ENCODE results near the gene TIMM44.

TIMM44 gene

DNA sequence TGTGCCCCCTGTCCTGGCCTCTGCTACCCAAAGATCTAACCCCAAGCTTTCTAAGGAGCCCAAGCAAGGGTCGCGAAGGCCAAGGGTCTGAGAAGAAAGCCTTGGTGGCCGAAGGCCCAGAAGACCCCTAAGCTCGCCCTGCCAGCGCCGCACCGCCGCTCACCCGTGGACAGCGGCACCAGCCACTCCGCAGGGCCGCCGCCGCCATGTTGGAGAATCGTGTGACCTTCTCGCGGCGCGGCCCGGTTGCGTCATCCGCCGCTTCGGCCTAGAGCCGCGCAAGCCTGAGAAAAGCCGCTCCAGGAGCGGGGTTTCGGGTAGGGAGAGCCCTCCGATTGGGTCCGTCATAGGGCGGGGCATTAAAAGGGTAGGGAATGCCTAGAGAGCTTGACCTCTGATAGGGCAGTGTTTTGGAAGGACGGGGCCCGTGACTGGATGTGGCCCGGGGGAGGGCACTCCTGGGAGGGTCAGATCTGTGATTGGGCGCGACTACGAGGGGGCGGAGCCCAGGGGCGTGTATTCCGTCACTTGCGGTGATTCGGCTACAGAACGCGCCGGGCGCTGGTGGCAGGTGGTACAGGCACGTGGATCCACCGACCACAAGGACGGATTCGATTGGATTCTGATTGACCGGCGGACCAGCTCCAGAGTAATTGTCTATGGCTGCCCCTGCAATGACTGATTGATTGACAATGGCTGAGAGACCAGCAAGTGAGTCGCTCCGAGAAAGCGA lies at the start of gene TIMM44:
TIMM44 (minus strand) TSS at position 223 of the 733 bp plus-strand sequence; CDS start at position 208, 15 bp downstream.
- no peaks in the 10 kb centered on the region for H3K4me1 ChIP-seq (ENCODE audit: control insufficient read depth, insufficient read depth, low read length)
- H3K27me3 ChIP-seq (ENCODE audit: control insufficient read depth, insufficient read depth, low read length), result no peaks in the 10 kb centered on the region
- peak within 1 kb of the TSS; percentile 67 for H3K4me3 ChIP-seq (ENCODE audit: low read length)
- WGBS (ENCODE audit: insufficient coverage, insufficient read length), result no CpG with 5 or more reads among the region's 56 CpGs
- no peaks in the 10 kb centered on the region for H3K9me3 ChIP-seq (ENCODE audit: control insufficient read depth, insufficient read depth, low read length)
- peak; percentile 99 for DNase-seq (ENCODE audit: low read depth, low spot score)
- H3K27ac ChIP-seq (ENCODE audit: low read length), result no peak within 1 kb of the TSS
- H3K36me3 ChIP-seq (ENCODE audit: control insufficient read depth, insufficient read depth, low read length), result peaks cover 7% of the 10 kb centered on the region; the same call in 1 of the 2 replicates

DNA sequence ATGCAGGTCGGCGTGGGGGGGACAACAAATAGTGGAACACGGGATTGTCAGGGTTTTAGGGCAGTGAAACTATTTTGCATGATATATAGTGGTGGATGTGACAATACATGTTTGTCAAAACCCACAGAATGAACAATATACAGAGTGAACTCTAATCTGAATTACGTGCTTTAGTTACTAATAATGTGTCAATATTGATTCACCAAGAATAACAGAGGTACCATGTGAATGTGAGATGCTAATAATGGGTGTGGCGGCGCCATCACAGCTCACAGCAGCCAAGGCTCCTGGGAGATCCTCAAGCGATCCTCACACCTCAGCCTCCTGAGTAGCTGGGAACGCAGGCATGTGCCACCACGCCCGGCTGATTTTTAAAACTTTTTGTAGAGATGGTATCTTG lies 49.1 kb upstream of the TIMM44 start:
- Histone ChIP-seq H3K27me3 (ENCODE audit: control insufficient read depth, insufficient read depth, low read length) (no peaks in the 10 kb centered on the region), H3K4me1 (ENCODE audit: control insufficient read depth, insufficient read depth, low read length) (0 out of 2 replicates have a peak, but pooled peaks cover 1% of the 10 kb centered on the region), H3K36me3 (ENCODE audit: control insufficient read depth, insufficient read depth, low read length) (peaks cover 29% of the 10 kb centered on the region), H3K27ac (ENCODE audit: low read length) (no peak overlapping the region), H3K4me3 (ENCODE audit: low read length) (no peak overlapping the region), H3K9me3 (ENCODE audit: control insufficient read depth, insufficient read depth, low read length) (no peaks in the 10 kb centered on the region)
- DNase-seq (ENCODE audit: low read depth, low spot score), result no peak
- WGBS (ENCODE audit: insufficient coverage, insufficient read length), result no CpG with 5 or more reads among the region's 10 CpGs

- Histone ChIP-seq H3K9me3 (ENCODE audit: control insufficient read depth, insufficient read depth, low read length) (no peaks in the 10 kb centered on the region), H3K27ac (ENCODE audit: low read length) (no peak overlapping the region), H3K27me3 (ENCODE audit: control insufficient read depth, insufficient read depth, low read length) (no peaks in the 10 kb centered on the region), H3K36me3 (ENCODE audit: control insufficient read depth, insufficient read depth, low read length) (peaks cover 48% of the 10 kb centered on the region), H3K4me3 (ENCODE audit: low read length) (no peak overlapping the region), H3K4me1 (ENCODE audit: control insufficient read depth, insufficient read depth, low read length) (no peaks in the 10 kb centered on the region)
- WGBS (ENCODE audit: insufficient coverage, insufficient read length), result no CpG with 5 or more reads among the region's 12 CpGs
- DNase-seq (ENCODE audit: low read depth, low spot score), result no peak
Observed at GRCh38 chr19:7989071-7989575, 45.7 kb upstream of the TIMM44 start.

GRCh38 chr19:7988307-7988706 lies 44.8 kb upstream of the TIMM44 start:
- Histone ChIP-seq H3K27ac (ENCODE audit: low read length) (no peak overlapping the region), H3K27me3 (ENCODE audit: control insufficient read depth, insufficient read depth, low read length) (no peaks in the 10 kb centered on the region), H3K36me3 (ENCODE audit: control insufficient read depth, insufficient read depth, low read length) (peaks cover 56% of the 10 kb centered on the region), H3K9me3 (ENCODE audit: control insufficient read depth, insufficient read depth, low read length) (no peaks in the 10 kb centered on the region), H3K4me3 (ENCODE audit: low read length) (no peak overlapping the region), H3K4me1 (ENCODE audit: control insufficient read depth, insufficient read depth, low read length) (no peaks in the 10 kb centered on the region)
- no peak for DNase-seq (ENCODE audit: low read depth, low spot score)
- no CpG with 5 or more reads among the region's 5 CpGs for WGBS (ENCODE audit: insufficient coverage, insufficient read length)

GRCh38 chr19:7987114-7987768 lies 43.8 kb upstream of the TIMM44 start:
- Histone ChIP-seq H3K27ac (ENCODE audit: low read length) (no peak overlapping the region), H3K4me1 (ENCODE audit: control insufficient read depth, insufficient read depth, low read length) (no peaks in the 10 kb centered on the region), H3K4me3 (ENCODE audit: low read length) (no peak overlapping the region), H3K9me3 (ENCODE audit: control insufficient read depth, insufficient read depth, low read length) (no peaks in the 10 kb centered on the region), H3K27me3 (ENCODE audit: control insufficient read depth, insufficient read depth, low read length) (no peaks in the 10 kb centered on the region), H3K36me3 (ENCODE audit: control insufficient read depth, insufficient read depth, low read length) (peaks cover 64% of the 10 kb centered on the region)
- WGBS (ENCODE audit: insufficient coverage, insufficient read length), result no CpG with 5 or more reads among the region's 17 CpGs
- DNase-seq (ENCODE audit: low read depth, low spot score), result no peak

DNA sequence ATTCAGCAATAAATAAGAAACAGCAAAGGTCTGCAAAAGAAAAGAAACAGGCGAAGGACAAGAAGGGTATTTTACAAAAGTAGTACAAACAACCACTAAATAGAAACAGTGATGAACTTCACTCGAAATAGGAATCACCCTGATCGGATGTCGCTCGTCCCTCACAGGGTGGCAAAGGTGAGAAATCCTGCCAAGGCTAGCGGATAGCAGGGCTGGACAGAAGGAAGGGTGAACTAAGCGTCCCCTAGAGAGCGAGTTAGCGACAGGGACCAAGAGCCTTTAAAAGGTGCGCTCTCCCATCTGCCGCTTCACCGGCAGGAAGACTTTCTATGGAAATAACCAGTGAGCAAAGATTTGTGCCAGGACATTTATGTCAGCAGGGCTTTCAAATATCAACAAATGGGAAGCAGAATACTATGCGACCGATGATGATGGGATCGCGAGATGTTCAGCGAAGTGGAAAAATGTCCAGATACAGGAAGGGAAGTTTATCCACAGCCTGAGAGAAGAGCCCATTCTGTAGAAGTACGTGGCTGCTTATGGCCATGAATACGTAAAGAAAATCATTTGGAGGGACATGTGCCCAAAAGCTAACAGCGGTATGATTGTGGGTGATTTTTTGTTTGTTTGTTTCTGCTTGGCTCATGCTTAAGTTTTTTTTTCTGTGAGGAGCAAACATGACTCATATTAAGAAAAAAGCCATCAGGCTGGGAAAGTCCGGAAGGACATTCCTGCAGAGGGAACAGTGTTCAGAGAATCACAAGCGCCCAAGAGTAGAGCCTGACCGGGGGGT lies 43.1 kb upstream of the TIMM44 start:
- Histone ChIP-seq H3K27me3 (ENCODE audit: control insufficient read depth, insufficient read depth, low read length) (no peaks in the 10 kb centered on the region), H3K9me3 (ENCODE audit: control insufficient read depth, insufficient read depth, low read length) (no peaks in the 10 kb centered on the region), H3K4me1 (ENCODE audit: control insufficient read depth, insufficient read depth, low read length) (no peaks in the 10 kb centered on the region), H3K36me3 (ENCODE audit: control insufficient read depth, insufficient read depth, low read length) (peaks cover 68% of the 10 kb centered on the region), H3K4me3 (ENCODE audit: low read length) (no peak overlapping the region), H3K27ac (ENCODE audit: low read length) (no peak overlapping the region)
- no peak for DNase-seq (ENCODE audit: low read depth, low spot score)
- WGBS (ENCODE audit: insufficient coverage, insufficient read length), result no CpG with 5 or more reads among the region's 23 CpGs

DNA sequence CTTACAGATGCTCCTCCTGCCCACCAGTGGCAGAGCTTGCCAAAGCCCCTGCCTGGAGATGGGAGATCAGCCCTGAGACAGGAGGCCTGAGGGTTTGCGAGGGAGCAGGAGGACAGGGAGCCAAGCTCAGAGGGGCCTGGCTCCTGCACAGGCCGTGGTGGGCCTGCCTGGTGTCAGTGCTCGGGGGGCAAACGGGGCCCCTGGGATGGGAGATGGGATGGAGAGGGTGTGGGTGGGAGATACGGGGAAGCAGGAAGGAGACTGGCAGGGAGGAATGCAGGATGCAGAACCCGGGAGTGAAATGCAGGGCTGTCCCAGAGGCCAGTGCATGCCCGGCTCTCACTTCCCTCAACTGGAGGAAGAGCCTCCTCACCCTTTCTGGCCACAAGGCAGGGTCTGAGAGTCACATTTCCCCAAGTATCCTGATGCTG lies 42.0 kb upstream of the TIMM44 start:
- no peaks in the 10 kb centered on the region for H3K27me3 ChIP-seq (ENCODE audit: control insufficient read depth, insufficient read depth, low read length)
- H3K27ac ChIP-seq (ENCODE audit: low read length), result no peak overlapping the region
- DNase-seq (ENCODE audit: low read depth, low spot score), result no peak
- H3K4me1 ChIP-seq (ENCODE audit: control insufficient read depth, insufficient read depth, low read length), result no peaks in the 10 kb centered on the region
- H3K9me3 ChIP-seq (ENCODE audit: control insufficient read depth, insufficient read depth, low read length), result no peaks in the 10 kb centered on the region
- no CpG with 5 or more reads among the region's 7 CpGs for WGBS (ENCODE audit: insufficient coverage, insufficient read length)
- peaks cover 63% of the 10 kb centered on the region for H3K36me3 ChIP-seq (ENCODE audit: control insufficient read depth, insufficient read depth, low read length)
- no peak overlapping the region for H3K4me3 ChIP-seq (ENCODE audit: low read length)

DNA sequence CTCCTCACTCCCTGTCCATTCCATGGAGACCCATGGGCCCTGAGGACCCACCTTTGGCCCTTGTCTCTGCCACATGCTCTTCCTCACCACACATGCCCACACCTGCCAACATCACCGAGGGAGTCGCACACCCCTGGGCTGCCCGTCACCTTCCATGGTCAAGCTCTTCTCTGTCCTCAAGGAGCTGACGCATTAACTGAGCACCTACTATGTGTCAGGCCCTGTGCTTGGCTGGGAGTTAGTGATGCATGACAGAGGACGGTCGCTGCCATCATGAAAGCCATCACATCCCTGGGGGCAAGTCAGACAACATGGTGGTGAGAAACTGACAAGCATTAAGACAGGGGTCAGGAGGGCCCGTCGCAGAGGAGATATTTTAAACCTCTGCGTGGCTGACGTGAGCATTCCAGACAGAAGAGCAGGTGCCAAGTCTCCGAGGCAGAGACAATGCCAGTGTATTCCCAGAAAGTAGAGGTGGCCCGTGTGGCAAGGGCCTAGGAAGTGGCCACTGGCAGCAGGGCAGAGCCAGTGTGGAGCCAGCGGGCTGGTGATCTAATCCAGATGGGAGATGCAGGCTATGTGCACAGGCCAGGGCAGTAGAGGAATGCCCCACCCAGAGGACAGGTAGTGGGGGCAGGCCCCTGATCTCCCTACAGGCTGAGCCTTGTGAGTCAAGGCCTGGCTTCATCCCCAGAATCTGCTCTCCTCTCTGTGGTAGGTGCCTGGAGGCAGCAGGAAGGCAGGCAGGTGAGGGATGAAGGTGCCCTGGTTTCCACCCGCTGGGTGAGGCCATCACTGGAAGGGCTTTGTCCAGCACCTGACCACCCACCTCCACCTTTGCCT lies 40.8 kb upstream of the TIMM44 start:
- H3K36me3 ChIP-seq (ENCODE audit: control insufficient read depth, insufficient read depth, low read length), result peaks cover 73% of the 10 kb centered on the region

GRCh38 chr19:7983286-7983950 lies 40.0 kb upstream of the TIMM44 start:
- no peaks in the 10 kb centered on the region for H3K4me1 ChIP-seq (ENCODE audit: control insufficient read depth, insufficient read depth, low read length)
- H3K27me3 ChIP-seq (ENCODE audit: control insufficient read depth, insufficient read depth, low read length), result no peaks in the 10 kb centered on the region
- DNase-seq (ENCODE audit: low read depth, low spot score), result no peak
- H3K4me3 ChIP-seq (ENCODE audit: low read length), result no peak overlapping the region
- H3K9me3 ChIP-seq (ENCODE audit: control insufficient read depth, insufficient read depth, low read length), result no peaks in the 10 kb centered on the region
- H3K36me3 ChIP-seq (ENCODE audit: control insufficient read depth, insufficient read depth, low read length), result peaks cover 70% of the 10 kb centered on the region
- WGBS (ENCODE audit: insufficient coverage, insufficient read length), result no CpG with 5 or more reads among the region's 18 CpGs
- H3K27ac ChIP-seq (ENCODE audit: low read length), result no peak overlapping the region

More for the DNA sequence above, 40.8 kb upstream of the TIMM44 start:
- DNase-seq (ENCODE audit: low read depth, low spot score), result no peak
- no peaks in the 10 kb centered on the region for H3K9me3 ChIP-seq (ENCODE audit: control insufficient read depth, insufficient read depth, low read length)
- H3K4me1 ChIP-seq (ENCODE audit: control insufficient read depth, insufficient read depth, low read length), result no peaks in the 10 kb centered on the region
- WGBS (ENCODE audit: insufficient coverage, insufficient read length), result no CpG with 5 or more reads among the region's 14 CpGs
- no peak overlapping the region for H3K27ac ChIP-seq (ENCODE audit: low read length)
- no peak overlapping the region for H3K4me3 ChIP-seq (ENCODE audit: low read length)
- no peaks in the 10 kb centered on the region for H3K27me3 ChIP-seq (ENCODE audit: control insufficient read depth, insufficient read depth, low read length)

Measured in iPS DF 6.9 (cell line).